ENCODE data around the gene ARSK.

GRCh38 chr5:95609711-95610110, 54.8 kb downstream of the ARSK start:
- TF ChIP-seq CTCF (IDR thresholded peaks at IDR 0.05) (no peak), POLR2A (IDR thresholded peaks at IDR 0.05) (no peak)
